ENCODE measurements around the gene TXNDC2.
"Not testable (repeated sequence)": the region's sequence is repeated elsewhere in the genome, so short reads cannot be mapped to it uniquely, and the experiment has no call there.

TXNDC2 gene

GRCh38 chr18:9887992-9888391 is 2.2 kb downstream of the TXNDC2 start:
- no peak for DNase-seq

- no peak for DNase-seq
Observed at GRCh38 chr18:9890196-9890595, 4.4 kb downstream of the TXNDC2 start.

DNA sequence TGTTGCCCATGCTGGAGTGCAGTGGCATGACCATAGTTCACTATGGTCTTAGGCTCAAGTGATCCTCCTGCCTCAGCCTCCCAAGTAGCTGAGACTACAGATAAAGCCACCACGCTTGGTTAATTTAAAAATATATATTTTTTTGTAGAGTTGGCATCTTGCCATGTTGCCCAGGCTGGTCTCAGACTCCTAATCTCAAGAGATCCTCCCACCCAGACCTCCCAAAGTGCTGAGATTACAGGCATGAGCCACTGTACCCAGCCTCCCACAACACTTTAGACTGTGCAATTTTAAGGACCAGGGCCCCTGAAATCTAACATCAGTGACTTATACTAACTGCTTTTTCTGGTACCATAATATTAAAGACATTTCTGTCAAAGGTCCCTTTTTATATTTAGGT is 5.2 kb downstream of the TXNDC2 start:
- no peak for DNase-seq

- DNase-seq: not testable (repeated sequence)
Observed at GRCh38 chr18:9891515-9891914, 5.7 kb downstream of the TXNDC2 start.

DNA sequence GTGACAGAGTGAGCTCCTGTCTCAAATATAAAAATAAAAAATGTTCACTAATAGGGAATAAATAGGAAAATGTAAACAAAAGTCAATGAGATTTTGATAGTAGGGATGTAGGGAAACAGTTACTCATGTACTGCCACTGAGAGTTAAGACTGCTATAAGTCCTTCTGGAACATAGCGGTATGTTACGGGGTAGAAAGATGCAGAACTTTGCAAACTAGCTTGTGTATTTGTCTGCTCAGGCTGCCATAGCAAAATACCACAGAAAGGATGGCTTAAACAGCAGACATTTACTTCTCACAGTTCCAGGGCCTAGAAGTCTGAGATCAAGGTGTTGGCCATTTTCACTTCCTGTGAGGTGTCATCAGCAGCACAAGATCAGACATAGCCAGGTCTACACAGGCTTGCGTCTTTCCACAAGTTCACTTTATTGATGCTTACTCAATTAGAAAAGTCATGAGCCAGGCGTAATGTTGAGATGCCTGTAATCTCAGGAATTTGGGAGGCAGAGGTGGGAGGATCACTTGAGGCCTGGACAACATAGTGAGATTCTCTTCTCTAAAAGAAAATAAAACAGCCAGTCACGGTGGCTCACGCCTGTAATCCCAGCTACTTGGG is 8.8 kb downstream of the TXNDC2 start:
- no peak for DNase-seq

DNA sequence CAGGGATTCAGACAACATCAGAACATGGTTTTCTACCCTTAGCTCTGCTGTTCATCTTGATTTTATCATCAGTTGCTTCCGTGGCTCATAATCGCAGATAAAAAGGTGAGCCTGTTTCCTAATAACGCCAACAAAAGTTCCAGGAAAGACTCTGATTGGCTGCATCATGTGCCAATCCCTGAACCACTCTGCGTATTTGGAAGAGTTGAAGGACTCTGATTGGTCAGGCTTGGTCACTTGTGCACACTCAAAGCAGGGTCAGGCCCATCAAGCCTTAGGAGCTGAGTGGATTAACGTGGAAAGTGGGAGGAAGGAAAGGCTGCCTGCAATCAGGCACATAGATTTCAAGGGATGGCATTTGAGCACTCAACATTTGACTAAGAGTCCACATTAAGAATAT is 11.4 kb downstream of the TXNDC2 start:
- DNase-seq: no peak

DNA sequence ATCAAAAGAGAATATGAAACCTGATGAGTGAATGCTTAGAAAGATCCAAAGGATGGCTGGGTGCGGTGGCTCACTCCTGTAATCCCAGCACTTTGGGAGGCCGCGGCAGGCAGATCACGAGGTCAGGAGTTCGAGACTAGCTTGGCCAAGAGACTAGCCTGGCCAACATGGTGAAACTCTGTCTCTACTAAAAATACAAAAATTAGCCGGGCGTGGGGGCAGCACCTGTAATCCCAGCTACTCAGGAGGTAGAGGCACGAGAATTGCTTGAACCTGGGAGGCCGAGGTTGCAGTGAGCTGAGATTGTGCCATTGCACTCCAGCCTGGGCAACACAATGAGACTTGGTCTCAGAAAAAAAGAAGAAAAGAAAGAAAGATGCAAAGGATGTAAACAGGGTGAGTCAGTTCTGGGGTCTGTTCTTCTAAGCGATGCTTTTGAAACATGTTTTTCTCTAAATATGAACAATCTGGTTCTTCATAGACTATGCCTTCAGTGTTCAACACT is 12.1 kb downstream of the TXNDC2 start:
- not testable (repeated sequence) for DNase-seq

- no peak for DNase-seq
Observed at GRCh38 chr18:9898792-9899549, 13.2 kb downstream of the TXNDC2 start.

DNA sequence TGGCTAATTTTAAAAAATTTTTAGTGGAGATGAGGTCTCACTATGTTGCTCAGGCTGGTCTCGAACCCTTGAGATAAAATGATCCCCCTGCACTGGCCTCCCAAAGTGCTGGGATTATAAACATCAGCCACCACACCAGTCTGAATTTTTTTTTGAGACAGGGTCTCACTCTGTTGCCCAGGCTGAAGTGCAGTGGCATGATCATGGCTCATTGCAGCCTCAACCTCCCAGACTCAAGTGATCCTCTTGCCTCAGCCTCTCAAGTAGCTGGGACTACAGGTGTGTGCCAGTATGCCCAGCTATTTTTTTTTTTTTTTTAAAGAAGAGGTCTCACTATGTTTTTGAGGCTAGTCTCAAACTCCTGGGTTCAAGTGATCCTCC is 13.8 kb downstream of the TXNDC2 start:
- not testable (repeated sequence) for DNase-seq

DNA sequence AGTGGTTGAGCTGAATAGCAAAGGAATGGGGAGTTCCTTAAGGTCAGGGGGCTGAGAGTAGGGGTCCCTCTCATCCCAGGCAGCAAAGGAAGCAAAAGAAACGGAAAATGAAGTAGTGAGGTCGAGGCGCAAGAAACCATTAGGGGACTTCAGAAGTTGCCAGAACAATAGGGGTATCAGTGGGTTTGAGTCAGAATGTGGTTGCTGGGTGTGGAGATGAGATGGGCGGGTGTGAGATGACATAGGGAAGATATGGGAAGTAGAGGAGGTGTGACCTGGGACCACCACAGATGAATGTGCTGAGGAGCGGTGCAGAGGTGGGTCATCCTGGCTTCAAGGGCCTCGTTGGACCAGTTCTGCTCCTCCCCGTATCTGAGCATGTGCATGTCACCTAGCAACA is 14.9 kb downstream of the TXNDC2 start:
- no peak for DNase-seq

DNA sequence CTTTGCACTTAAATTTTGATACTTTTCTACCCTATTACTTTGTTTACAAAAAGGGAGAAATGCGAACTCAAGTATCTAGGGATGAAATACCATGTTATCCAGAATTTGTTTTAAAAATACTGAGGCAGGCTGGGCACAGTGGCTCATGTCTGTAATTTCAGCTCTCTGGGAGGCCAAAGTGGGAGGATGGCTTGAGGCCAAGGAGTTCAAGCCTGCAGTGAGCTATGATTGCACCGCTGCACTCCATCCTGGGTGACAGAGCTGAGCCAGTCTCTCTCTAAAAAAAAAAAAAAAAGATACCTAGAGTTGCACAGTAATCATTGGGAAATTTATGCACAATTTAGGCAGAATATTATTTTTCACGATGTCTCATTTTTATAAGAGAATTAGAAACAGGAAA is 15.6 kb downstream of the TXNDC2 start:
- no peak for DNase-seq

- DNase-seq: not testable (repeated sequence)
Observed at GRCh38 chr18:9902264-9902663, 16.5 kb downstream of the TXNDC2 start.

GRCh38 chr18:9902832-9903231 is 17.1 kb downstream of the TXNDC2 start:
- no peak for DNase-seq

DNA sequence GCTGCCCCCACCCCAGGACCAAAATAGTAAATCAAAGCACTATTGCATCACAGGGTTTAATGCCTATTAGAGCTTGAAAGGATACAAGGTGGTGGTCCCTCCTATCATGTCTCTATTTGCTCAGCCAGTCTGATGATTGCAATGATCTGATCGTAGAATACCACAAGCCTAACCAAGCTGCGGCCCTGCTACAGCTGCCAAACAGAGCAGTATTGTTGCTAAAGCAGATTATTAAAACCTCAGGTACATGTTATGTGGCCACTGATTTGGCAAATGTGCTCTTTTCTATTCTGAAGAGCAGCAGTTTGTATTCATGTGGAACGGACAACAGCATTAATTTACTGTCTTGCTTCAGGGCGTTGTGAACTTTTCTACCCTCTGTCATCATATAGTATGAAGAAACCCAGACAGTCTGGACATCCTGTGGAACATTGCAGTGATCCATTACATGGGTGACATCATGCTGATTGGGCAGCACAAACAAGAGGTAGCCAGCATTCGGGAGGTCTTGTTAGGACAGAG is 19.7 kb downstream of the TXNDC2 start:
- no peak for DNase-seq

DNA sequence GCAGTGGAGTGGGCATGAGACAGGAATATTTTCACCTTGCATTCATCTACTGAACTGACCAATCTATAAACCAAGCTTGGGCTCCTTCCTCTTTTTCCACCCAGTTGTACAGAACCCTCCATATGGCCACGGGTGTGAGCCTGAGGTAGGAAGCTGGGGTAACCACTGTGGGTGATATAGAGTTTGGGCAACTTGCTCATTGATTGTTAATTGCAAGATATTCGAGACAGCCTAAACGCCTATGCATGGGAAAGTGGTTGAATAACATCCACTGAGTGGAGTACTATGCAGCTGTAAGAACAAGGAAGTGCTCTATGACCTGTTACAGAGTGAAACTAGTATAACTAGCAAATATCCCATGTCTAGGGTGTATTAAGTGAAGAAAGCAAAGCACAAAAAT is 20.7 kb downstream of the TXNDC2 start:
- no peak for DNase-seq

GRCh38 chr18:9907867-9908266 is 22.1 kb downstream of the TXNDC2 start:
- no peak for DNase-seq

DNA sequence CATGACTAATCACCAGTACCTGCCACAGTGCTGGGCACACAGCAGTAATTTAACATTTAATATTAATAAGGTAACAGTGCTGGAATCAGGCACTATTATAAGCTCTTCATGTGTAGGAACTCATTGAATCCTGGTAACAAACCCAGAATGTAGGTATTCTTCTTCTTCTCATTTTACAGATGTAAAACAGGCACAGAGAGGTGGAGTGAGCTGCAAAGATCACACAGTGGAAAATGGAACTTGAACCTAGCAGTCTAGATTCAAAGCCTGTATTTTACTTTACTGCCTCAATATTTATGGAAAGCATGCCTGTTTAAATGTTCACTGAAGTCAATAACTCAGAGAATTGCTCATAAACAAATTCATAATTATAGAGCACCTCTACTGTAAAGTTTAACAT is 24.3 kb downstream of the TXNDC2 start:
- DNase-seq: no peak

DNA sequence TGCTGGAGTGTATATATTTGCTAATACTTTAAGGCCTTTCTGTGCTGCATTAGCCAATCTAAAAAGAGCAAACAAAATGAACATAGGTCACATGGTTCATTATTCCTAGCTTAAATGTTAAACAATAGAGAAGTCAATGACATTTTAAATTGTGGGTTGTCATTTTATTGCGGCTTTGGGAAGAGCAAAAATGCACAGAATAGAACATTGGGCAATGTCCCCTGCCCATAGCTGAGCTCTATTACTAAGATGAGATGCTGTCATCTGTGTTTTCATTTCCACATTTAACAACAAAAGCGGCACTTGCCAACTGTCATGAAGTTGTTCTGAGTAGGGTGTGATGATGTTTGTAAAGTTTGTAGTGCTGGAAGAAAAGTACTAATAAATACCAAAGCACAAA is 24.9 kb downstream of the TXNDC2 start:
- no peak for DNase-seq

DNA sequence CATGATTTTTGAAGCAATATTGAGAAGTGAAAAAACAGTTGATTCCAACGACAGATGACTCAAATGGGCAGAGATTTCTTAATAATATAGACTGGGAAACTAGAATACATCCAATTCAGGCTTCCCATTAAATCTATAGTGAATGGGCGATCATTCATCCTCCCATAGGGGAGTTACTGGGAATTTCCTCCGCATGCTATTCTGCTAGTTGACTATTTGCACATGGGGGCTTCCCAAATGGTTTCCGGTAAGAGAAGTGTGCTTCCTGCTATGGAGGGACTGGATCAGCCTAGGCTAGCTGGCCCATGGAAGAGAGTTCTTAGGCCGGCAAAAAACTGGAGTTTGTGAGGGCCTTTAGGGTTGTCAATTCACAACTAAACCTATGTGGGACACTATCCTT is 25.5 kb downstream of the TXNDC2 start:
- no peak for DNase-seq

GRCh38 chr18:9912285-9912684 is 26.5 kb downstream of the TXNDC2 start:
- not testable (repeated sequence) for DNase-seq

- DNase-seq: peak; percentile 73
Observed at GRCh38 chr18:9913151-9913525, 27.4 kb downstream of the TXNDC2 start.

- peak; percentile 93 for DNase-seq
Observed at GRCh38 chr18:9913526-9914333, 28.0 kb downstream of the TXNDC2 start, which contains the start of gene VAPA. Gene VAPA, plus strand, starts transcription at chr18:9914016. Its CDS starts 241 bp downstream, at chr18:9914257.

DNA sequence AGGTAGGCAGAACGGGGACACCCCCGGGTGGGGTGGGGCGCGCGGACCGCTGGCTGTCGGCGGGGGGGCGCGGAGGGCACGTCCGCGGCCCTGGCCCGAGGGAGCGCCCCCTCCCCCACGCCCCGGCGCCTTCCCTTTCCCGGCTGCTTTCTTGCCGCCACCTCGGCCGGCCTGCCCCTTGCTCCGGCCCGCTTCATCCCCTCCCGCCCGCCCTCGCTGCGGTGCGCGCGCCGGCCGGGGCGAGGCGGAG is 28.5 kb downstream of the TXNDC2 start:
- DNase-seq: no peak

All from NCI-H748 treated with DMSO at 0.1 percent for 48 hours (cell line).